Measurements from ENCODE around the gene EEF1AKMT4.

DNA sequence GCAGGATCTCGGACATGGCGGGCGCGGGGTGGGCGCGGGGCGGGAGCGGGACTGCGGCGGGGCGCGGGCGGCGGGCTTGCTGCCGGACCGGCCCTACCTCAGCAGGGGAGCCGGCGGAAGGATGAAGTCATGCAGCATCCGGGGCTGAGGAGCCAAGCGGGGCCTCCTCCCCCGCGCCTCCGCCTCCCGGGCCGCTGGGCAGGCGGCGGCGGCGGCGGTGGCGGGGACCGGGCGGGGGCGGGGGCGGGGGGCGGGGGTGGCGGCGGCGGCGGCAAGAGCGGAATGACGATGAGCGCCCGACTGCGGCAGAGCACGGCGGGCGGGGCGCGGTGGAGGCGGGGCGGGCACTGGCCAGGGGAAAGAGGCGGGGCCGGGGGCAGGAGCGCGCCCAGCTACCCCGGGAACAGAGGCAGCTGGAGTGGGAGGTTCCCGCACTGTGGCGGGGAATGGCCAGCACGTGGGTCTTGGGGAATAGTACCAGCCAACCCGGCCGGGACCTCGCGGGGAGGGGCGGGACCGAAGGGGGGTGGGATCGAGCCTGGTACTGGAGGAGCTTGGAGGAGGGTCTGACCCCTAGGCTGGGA lies 11.9 kb downstream of the EEF1AKMT4 start, which contains the start of gene CAMK2N2:
- no peak for TF ChIP-seq EZH2 (IDR thresholded peaks at IDR 0.05; ENCODE audit: insufficient read depth, low read length)
- TF ChIP-seq, protein P1, sequence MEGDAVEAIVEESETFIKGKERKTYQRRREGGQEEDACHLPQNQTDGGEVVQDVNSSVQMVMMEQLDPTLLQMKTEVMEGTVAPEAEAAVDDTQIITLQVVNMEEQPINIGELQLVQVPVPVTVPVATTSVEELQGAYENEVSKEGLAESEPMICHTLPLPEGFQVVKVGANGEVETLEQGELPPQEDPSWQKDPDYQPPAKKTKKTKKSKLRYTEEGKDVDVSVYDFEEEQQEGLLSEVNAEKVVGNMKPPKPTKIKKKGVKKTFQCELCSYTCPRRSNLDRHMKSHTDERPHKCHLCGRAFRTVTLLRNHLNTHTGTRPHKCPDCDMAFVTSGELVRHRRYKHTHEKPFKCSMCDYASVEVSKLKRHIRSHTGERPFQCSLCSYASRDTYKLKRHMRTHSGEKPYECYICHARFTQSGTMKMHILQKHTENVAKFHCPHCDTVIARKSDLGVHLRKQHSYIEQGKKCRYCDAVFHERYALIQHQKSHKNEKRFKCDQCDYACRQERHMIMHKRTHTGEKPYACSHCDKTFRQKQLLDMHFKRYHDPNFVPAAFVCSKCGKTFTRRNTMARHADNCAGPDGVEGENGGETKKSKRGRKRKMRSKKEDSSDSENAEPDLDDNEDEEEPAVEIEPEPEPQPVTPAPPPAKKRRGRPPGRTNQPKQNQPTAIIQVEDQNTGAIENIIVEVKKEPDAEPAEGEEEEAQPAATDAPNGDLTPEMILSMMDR (IDR thresholded peaks at IDR 0.05; ENCODE audit: insufficient read depth, low read depth, low read length): no peak

All from astrocyte (in vitro differentiated cells and primary cell).